Right ventricle myocardium inferior (tissue), 1 donor: ENCODE measurements around the gene ARHGAP5. TPM values are rescaled to one million over a fixed set of nuclear protein-coding genes. Genes with fewer than 3 reads are reported as not detected.

Experiments
- ATAC-seq: fragments of 200-7000 bp; cut with Tn5 transposase; one replicate; pipeline ENCODE4 v1.9.1; 2020; ENCODE audit warnings: mild to moderate bottlenecking, moderate library complexity
- DNase-seq: peaks from one replicate; pipeline ENCODE4 v3.0.0; 2021; ENCODE audit errors: missing footprints
- intact Hi-C: fragments of 100-400 bp; cut with DNase I; formaldehyde crosslinking; loops from one replicate; pipeline ENCODE4 v1.11.0; 2022
- long read RNA-seq: library from polyadenylated mRNA; unstranded; transcript quantifications from one replicate; pipeline ENCODE4 v2.0.0, GENCODE V29; 2021
- total RNA-seq: library from RNA; stranded (reverse); fragmentation: NEBNext Ultra II Directional; extraction: Animal tissue kit (Norgen Biotek cat#: 25700); gene quantifications from one replicate; pipeline ENCODE4 v1.2.1, GENCODE V29; 2021
- donor health status: DM: no; HTN: yes; CAD: no; lungs with severe emphysema.

ARHGAP5 gene, protein sequence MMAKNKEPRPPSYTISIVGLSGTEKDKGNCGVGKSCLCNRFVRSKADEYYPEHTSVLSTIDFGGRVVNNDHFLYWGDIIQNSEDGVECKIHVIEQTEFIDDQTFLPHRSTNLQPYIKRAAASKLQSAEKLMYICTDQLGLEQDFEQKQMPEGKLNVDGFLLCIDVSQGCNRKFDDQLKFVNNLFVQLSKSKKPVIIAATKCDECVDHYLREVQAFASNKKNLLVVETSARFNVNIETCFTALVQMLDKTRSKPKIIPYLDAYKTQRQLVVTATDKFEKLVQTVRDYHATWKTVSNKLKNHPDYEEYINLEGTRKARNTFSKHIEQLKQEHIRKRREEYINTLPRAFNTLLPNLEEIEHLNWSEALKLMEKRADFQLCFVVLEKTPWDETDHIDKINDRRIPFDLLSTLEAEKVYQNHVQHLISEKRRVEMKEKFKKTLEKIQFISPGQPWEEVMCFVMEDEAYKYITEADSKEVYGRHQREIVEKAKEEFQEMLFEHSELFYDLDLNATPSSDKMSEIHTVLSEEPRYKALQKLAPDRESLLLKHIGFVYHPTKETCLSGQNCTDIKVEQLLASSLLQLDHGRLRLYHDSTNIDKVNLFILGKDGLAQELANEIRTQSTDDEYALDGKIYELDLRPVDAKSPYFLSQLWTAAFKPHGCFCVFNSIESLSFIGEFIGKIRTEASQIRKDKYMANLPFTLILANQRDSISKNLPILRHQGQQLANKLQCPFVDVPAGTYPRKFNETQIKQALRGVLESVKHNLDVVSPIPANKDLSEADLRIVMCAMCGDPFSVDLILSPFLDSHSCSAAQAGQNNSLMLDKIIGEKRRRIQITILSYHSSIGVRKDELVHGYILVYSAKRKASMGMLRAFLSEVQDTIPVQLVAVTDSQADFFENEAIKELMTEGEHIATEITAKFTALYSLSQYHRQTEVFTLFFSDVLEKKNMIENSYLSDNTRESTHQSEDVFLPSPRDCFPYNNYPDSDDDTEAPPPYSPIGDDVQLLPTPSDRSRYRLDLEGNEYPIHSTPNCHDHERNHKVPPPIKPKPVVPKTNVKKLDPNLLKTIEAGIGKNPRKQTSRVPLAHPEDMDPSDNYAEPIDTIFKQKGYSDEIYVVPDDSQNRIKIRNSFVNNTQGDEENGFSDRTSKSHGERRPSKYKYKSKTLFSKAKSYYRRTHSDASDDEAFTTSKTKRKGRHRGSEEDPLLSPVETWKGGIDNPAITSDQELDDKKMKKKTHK (N-terminal part only)
- total RNA-seq = 210 TPM
- long read RNA-seq, full-length matches to known transcripts = 4 of 21 reads
- long read RNA-seq, partial matches to known transcripts = 12 of 21 reads
- long read RNA-seq, other reads (novel, unspliced or antisense) = 5 of 21 reads

DNA sequence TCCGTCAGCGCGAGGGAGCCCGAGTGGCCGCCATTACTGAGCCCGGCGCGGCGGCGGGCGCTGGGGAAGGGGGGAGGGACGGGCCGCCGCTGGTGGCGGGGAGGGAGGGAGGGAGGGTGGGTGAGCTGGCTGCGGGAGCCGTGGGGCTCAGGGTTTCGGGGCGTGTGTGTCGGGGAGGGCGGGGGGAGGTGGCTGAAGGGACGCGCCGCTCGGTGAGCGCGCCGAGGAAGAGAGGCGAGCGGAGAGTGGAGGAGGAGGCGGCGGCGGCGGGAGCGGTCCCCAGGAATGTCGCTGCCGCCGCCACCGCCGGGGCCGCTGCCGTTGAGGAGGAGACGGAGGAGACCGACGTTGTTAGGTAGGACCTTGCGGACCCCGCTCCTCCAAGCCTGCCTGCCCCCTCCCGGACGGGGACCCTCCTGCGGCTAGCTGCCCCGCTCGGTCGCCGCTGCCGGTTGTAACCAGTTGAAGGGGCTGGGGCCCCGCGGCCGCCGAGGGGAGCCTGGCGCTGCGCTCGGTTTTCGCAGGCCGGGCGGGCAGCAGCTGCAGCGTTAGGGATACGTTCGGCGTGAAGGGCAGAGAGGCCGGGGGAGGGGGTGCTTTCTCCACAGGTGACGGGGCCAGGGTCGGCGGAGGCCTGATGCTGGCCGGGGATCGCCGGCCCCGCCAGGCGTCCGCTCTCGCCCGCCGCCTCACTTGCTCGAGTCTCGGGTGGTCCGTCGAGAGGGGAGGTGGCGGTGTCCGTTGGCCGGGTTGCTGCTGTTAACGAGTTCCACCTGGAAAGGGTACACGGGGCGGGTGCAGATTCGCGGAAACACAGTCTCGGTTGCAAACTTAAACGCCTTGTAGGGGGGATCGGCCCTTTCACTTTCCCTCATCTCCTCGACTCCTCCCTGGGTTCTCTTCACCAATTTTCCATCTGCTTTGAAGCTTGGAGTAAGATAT lies at the start of gene ARHGAP5:
TSS of gene ARHGAP5 (plus strand) at position 224 of the 942 bp plus-strand sequence. CDS start 13,366 bp downstream, outside the sequence.
- ATAC-seq = peak; percentile 49
- intact Hi-C loops = loop anchor here (2.0 to 10.0 kb wide), 7 partner anchors 50 to 620 kb away; partner anchors contain the start of genes DTD2 and NUBPL
- DNase-seq = peak; percentile 87

DNA sequence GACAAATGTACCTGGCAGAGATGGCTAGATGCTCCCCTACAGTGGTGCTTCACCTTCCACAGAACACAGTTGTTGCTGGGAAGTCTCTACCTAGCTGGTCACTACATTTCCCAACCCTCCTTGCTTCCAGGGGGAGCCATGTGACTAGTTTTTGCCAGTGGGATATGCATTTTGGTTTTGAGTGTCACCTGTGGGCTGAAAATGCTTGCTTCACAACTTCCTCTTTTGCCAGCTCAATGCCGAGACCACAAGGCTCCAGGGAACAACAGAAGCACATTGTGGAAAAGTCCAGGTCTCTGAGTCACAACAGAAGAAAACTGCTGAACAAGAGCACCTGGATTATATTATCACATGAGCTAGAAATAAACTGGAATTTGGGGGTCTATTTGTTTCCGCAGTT lies 48.5 kb upstream of the ARHGAP5 start:
- DNase-seq (no peak), ATAC-seq (no peak)
- intact Hi-C loops = no loop called here

DNA sequence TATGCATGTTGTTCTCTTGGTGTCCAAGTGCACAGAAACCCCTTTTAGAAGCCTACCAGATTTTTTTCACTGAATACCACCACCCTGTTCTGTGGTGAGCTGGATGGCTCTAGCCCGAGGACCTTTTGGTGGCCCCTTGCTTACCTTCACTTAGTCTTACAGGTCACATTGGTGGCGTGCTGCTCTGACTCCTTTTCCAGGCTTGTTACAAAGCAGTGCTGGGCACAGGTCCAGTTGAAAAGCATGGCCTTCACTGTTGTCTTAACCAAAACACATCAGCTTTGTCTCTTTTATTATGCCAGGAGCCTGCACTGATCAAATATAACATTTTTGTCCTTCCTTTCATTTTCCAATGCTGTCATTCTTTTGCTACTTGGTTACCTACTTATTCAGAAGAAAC lies 43.6 kb upstream of the ARHGAP5 start:
- intact Hi-C loops = no loop called here
- no peak for ATAC-seq

DNA sequence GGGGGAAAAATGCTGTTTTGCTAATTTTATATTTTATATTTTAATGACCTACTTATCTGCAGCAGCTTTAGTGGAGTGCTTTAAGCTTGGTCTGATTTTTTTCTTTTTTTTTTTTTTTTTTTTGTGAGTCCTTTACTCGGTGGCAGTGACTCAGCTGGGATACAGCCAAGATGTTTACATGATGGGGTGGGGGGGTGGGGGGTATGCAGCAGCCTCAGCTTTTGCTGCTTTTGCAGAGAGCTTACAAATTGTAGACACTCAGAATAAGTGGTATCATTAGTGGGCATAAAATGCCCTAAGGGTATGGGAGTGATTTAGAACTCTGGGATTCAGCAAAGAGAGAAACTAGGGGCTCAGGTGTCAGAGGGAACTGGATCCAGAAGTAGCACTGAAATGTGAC lies 38.2 kb upstream of the ARHGAP5 start:
- ATAC-seq = no peak
- no peak for DNase-seq
- intact Hi-C loops = no loop called here

More for the DNA sequence above, 43.6 kb upstream of the ARHGAP5 start:
- no peak for DNase-seq

DNA sequence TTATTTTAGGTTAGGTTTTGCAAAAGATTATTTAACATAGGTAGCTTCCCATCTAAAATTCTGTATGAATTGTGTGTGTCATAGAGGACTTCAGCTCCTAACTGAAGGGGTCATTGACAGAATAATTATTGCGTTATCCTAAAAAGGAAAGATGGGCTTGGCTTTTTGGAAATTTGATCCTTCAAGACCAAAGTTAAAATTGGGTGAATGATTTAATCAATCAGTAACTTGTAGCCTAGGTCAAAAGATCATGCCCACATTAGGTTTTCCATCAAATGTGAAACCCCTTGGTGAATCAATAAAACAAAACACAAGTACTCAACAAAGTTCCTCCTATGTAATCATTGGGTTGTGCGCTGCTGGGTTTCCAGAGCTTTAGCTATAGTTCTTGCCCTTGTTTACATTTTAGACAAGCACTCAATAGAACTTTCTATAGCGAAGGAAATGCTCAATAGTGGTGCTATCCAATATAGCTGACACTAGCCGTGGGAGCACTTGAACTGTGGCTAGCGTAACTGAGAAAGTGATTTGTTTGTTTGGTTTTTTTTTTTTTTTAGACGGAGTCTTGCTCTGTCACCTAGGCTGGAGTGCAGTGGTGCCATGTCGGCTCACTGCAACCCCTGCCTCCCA lies 37.6 kb upstream of the ARHGAP5 start:
- DNase-seq (no peak), ATAC-seq (no peak)
- intact Hi-C loops = no loop called here

DNA sequence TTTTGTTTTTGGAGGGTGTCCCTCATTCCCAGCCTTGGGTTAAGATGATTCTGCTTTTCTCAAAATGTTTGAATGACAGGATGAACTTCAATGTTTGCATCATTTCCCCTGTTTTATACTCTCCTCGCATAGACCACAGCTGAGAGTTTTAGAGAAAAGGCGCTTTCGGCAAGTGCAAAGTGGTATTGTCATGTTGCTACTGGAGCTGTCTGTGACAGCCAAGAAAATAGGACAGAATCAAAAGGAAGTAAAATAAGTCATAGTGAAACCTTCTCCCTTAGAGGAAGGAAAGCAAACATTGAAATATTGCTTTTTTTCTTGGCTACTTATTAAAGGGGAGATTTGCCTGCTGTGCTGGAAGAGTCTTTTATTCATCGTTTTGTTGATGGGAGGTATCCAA lies 33.5 kb upstream of the ARHGAP5 start:
- DNase-seq (no peak), ATAC-seq (peak; percentile 60)
- intact Hi-C loops = no loop called here

DNA sequence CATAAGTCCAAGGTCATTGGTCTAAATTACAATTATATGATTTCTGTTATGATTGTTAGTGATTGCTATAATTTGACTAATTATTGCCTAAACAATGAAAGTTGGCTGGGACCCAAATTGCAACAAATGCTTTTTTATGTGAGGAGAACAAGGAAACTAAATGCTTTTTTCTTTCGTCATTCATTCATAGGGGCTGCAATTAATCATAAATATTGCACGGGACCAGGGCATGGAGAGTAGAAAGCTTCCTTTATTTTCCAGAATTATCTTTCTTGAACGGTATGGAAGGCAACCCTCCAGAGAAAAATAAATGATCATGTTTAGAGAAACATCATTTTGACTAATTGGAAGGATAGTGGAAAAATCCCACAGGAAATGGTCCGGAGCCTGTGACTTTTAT lies 32.6 kb upstream of the ARHGAP5 start:
- ATAC-seq (no peak), DNase-seq (no peak)
- intact Hi-C loops = no loop called here

DNA sequence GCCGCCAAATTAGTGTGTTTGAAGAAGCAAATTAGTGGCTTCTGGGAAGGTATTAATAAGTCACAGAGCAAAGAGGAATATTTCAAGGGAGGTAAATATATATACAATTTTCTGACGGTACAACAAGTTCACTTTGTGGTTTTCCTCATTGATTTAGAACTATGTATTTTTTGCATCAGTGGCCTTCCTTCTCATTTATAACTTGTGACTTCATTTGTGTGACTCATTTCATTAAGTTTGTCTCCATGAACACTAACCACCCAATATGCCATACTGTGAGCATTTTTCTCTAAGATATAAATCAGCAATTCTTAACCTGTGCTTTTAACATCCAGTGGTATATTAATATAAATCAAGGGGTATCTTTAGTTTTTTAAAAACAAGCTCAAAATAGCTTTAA lies 29.3 kb upstream of the ARHGAP5 start:
- no peak for ATAC-seq
- intact Hi-C loops = no loop called here
- no peak for DNase-seq

DNA sequence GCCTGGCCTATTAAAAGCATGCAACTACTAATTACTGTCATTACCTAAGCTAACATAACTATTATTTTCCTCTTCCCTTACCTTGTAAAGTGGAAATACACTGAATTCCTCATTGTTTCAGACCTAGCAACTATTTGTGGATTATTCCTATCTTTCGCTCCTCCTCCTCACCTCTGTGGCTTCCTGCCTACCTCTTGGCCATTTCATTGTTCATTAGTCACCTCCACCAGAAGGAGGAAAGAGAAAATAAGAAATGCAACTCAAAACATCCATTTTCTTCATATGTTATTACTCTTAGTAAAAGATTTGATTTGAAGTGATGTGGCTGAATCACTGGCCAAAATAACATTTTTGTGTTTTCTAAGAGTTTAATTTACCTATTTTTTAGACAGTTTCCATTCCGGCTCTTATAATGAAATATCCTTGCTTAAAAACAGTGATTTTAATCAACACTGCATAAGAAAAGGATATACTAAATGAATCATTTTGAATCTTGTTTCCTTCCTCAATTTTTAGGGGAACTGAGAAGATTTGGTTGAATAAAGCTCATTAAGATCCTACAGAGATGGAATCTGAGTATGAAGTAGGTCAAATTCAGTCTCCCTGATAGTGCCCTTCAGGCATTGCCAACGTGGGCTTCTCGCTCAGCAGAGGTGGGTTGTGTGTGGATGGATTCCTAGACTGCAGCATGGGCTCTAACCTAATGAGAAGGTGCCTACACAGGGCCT lies 27.6 kb upstream of the ARHGAP5 start:
- intact Hi-C loops = no loop called here
- ATAC-seq (no peak), DNase-seq (no peak)

DNA sequence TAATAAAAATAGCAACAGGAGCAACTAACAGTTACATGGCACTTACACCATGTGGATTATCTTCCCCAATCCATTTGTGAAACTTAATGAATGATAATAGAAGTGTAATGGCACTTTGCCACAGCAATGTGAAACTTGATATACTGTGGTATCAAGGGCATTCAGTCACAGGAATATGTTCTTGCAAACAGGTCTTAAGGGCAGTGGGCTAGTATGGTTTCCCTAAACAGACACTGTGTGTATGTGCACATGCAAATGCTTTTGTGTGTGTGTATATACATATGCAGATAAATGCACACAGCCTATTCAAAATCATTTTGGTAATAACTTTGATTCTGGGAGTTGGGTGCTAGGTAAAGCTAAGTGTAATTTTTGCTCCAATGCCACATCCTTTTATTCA lies 26.2 kb upstream of the ARHGAP5 start:
- no peak for ATAC-seq
- no peak for DNase-seq
- intact Hi-C loops = no loop called here

DNA sequence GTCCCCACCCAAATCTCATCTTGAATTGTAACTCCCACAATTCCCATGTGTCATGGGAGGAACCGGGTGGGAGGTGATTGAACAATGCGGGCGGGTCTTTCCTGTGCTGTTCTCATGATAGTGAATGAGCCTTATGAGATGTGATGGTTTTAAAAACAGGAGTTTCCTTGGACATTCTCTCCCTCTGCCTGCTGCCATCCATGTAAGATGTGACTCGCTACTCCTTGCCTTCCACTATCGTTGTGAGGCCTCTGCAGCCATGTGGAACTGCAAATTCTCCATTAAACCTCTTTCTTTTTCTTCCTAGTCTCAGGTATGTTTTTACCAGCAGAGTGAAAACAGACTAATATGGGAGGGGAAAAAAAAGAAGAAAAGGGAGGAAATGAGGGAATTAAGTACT lies 22.6 kb upstream of the ARHGAP5 start:
- ATAC-seq = no peak
- intact Hi-C loops = no loop called here
- DNase-seq = no peak

DNA sequence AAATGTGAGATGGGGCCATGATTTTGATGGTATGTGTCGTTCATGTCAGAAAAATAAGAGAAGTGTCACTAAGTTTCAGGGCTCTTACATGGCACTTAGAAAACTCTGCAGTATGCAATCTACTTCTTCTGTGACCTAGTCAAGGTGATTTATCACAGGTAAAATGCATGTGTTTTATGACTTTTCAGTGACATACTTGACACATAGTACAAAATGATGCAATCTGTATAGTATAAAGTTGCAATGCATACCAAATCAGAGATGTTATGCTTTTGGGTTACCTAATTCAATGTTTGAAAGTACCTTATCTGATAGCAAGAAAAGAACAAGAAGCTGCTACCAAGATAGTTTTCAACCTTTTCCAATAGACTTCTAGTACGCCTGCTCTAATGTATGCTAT lies 21.9 kb upstream of the ARHGAP5 start:
- DNase-seq = no peak
- ATAC-seq = no peak
- intact Hi-C loops = no loop called here

DNA sequence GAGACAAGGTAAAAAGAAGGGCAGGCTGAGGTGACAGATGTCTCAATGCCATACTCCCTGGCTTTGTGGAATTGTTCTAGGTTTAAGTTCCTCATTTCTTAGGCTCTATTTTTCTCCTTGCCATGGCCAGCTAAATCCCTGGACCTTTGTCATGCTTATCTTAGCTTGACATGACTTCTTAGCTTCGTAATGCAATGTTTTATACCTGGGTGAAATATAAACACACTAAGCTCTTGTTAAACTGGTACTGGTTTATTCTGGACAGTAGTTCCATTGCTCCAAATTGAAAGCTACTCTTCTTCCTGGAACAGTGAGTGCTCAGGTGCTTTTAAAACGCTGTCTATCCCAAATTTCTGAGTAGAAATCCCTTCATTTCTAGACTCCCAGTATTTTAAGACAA lies 17.4 kb upstream of the ARHGAP5 start:
- ATAC-seq (no peak), DNase-seq (no peak)
- intact Hi-C loops = no loop called here

DNA sequence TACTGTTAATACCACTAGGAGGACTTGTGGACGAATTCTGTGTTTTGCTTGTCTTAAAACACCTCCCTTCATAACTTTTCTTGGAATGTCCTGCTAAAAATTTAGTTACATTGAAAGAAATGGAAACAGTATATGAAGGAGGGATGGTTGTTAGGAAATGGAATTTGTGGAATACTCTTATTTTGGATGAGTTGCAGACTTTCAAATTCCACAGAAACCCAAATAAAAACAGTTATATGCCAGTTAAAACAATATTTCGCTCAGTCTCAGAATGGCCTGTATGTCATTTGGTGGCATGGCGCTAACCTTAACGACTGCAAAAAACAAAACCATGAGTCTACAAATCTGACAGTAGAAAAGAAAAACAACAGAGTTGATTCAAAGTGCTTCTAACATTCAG lies 12.2 kb upstream of the ARHGAP5 start:
- DNase-seq (no peak), ATAC-seq (no peak)
- intact Hi-C loops = no loop called here

DNA sequence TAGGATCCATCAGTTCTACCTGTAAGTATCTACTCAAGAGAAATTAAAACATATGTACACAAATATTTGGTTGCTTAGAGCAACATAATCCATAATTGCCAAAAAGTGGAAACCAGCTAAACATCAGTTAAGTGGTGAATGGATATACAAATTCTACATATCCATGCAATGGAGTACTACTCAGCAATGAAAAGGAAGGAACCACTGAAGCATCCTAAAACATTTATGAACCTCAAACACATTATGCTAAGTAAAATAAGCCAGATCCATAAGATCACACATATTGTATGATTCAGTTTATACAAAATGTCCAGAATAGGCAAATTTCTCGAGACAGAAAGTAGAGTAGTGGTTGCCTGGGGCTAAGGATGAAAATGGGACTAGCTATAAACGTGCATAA lies 8.4 kb upstream of the ARHGAP5 start:
- no peak for ATAC-seq
- intact Hi-C loops = no loop called here
- DNase-seq = no peak

DNA sequence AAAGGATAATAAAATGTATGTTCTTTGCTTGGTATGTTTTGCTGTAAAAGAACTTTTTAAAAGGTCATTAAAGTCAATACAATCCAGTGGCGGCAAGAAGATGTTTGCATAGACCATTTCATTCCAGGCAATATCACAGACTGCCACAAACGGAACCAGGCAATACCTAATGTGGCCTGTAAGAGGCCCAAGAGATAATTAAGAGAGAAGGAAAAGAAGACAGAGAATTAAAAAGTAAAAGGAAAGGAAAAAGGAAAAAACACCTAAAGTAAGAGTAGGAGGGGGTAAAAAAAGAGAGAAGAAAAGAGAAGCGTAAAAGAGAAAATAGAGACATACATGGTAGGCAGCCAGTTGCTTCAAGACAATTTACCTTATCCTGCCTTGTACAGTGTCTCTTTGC lies 6.8 kb upstream of the ARHGAP5 start:
- ATAC-seq (no peak), DNase-seq (no peak)
- intact Hi-C loops = loop anchor here (10.0 kb wide), 2 partner anchors 485 to 565 kb away; no protein-coding TSS in a partner anchor

DNA sequence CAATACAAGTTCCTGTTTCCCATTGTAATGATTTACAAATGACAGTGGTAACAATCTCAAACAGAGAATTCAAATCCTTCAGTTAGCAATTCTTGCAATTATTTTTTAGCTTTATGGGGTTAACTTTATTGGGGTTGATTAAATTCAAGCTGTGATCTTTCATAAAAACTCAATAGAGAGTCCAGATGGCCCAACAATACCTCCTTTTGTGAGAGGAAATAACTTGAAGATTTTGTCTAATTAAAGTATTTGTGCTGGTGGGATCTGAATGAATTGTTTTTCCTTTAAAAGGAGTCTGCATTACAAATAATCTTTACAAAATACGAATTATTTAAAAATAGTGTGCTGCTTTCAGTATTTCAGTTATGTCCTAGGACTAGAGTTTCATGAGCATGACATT lies 4.4 kb upstream of the ARHGAP5 start:
- intact Hi-C loops = loop anchor here (10.0 kb wide), 2 partner anchors 482 to 568 kb away; no protein-coding TSS in a partner anchor
- ATAC-seq (no peak), DNase-seq (no peak)
